ENCODE measurements around the gene CNTNAP5. TPM values are rescaled to one million over a fixed set of nuclear protein-coding genes. Genes with fewer than 3 reads are reported as not detected.

Gene CNTNAP5
- total and polyA plus RNA-seq, 2 of the 8 experiments (the other 6 are each of a cell fraction or from before 2014, with no cell fraction given), result 0.11 to 0.76 TPM

DNA sequence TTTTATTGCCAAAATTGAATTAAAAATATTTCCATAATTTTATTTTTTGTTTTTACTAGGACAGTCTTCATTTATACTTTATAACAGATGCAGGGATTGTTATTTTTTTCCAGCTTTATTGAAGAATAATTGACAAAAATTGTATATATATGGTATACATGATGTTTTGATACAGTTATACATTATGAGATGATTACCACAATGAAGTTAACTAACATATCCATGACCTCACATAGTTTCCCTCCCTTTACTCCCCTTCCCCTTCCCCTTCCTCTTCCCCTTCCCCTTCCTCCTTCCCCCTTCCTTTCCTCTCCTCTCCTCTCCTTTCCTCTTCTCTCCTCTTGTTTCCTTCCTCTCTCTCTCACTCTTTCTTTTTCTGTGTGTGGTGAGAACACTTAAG lies 700.1 kb downstream of the CNTNAP5 start:
- FAIRE-seq (no peak), DNase-seq (ENCODE audit: low read depth in 1 of 2, low spot score in 2 of 2) (no peak)
- Histone ChIP-seq H3K4me3 (ENCODE audit: extremely low read depth in 1 of 4, insufficient read depth in 2 of 4, low read depth in 3 of 4, low read length in 4 of 4) (no peak overlapping the region), H3K4me1 (replicated peaks in 1 of 4; ENCODE audit: control insufficient read depth in 3 of 4, insufficient read depth in 4 of 4, low read length in 3 of 4) (no peaks in the 10 kb centered on the region), H3K79me2 (ENCODE audit: control insufficient read depth in 1 of 2, insufficient read depth in 2 of 2, low read length in 2 of 2) (no peaks in the 10 kb centered on the region), H3K27ac (ENCODE audit: low read depth, low read length) (no peak overlapping the region), H2BK15ac (ENCODE audit: low read length) (no peak overlapping the region), H3K36me3 (ENCODE audit: control insufficient read depth in 2 of 4, insufficient read depth in 4 of 4, low read length in 3 of 4) (no peaks in the 10 kb centered on the region), H3K9me3 (ENCODE audit: insufficient read depth in 2 of 2, low read depth in 1 of 2, low read length in 1 of 2) (no peaks in the 10 kb centered on the region), H3K18ac (ENCODE audit: extremely low read depth, low read length) (no peak overlapping the region), H3K23me2 (ENCODE audit: low read depth, low read length) (no peaks in the 10 kb centered on the region), H2BK12ac (ENCODE audit: low read depth, low read length) (no peak overlapping the region), H2BK5ac (ENCODE audit: low read depth, low read length) (no peak overlapping the region), H3K4ac (replicated peaks; ENCODE audit: insufficient read length, low read depth, low read length) (no peak overlapping the region), H2AK5ac (ENCODE audit: low read depth, low read length) (no peak overlapping the region), H3K23ac (ENCODE audit: insufficient read length) (no peak overlapping the region), H3K79me1 (ENCODE audit: low read depth, low read length) (no peaks in the 10 kb centered on the region), H2BK120ac (replicated peaks; ENCODE audit: low read depth, low read length) (no peak overlapping the region), H2AFZ (ENCODE audit: low read length) (no peak overlapping the region), H2BK20ac (ENCODE audit: low read length) (no peak overlapping the region), H4K5ac (ENCODE audit: insufficient read length, low read depth, low read length) (no peak overlapping the region), H3K9ac (replicated peaks in 1 of 4; ENCODE audit: extremely low read depth in 1 of 4, low read depth in 3 of 4, low read length in 3 of 4) (no peak overlapping the region), H3K27me3 (replicated peaks in 1 of 4; ENCODE audit: control insufficient read depth in 3 of 4, extremely low read depth in 1 of 4, insufficient read depth in 3 of 4, low read length in 3 of 4) (no peaks in the 10 kb centered on the region), H3K4me2 (ENCODE audit: insufficient read depth in 1 of 2, low read depth in 2 of 2, low read length in 2 of 2) (no peak overlapping the region), H4K91ac (replicated peaks; ENCODE audit: insufficient read length, low read length) (no peak overlapping the region), H4K8ac (ENCODE audit: extremely low read depth, insufficient read depth, low read length) (no peak overlapping the region), H3K56ac (replicated peaks; ENCODE audit: insufficient read length, low read depth, low read length) (no peak overlapping the region), H3K14ac (ENCODE audit: insufficient read length) (no peak overlapping the region), H4K20me1 (replicated peaks in 1 of 2; ENCODE audit: control insufficient read depth in 1 of 2, insufficient read depth in 2 of 2, low read length in 2 of 2) (no peaks in the 10 kb centered on the region)
- ChIA-PET POLR2A (ENCODE audit: partially characterized antibody) (no interaction called here), CTCF (ENCODE audit: partially characterized antibody) (interaction anchor here (0.6 kb wide), 1 partner anchor 213 kb away, joined by 3 read pairs; no protein-coding TSS in a partner anchor)
- TF ChIP-seq, protein P1, sequence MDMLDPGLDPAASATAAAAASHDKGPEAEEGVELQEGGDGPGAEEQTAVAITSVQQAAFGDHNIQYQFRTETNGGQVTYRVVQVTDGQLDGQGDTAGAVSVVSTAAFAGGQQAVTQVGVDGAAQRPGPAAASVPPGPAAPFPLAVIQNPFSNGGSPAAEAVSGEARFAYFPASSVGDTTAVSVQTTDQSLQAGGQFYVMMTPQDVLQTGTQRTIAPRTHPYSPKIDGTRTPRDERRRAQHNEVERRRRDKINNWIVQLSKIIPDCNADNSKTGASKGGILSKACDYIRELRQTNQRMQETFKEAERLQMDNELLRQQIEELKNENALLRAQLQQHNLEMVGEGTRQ (IDR thresholded peaks at IDR 0.05; ENCODE audit: low read length), result no peak

All from H1 (cell line).